HG03565 (cell line): Measurements from ENCODE around the gene RESF1.
"Not testable (repeated sequence)": the region's sequence is repeated elsewhere in the genome, so short reads cannot be mapped to it uniquely, and the experiment has no call there.

Experiments used
- ATAC-seq: cut with Tn5 transposase; IDR thresholded peaks from one replicate; pipeline ENCODE4 v1.9.1; 2021; ENCODE audit warnings: mild to moderate bottlenecking, moderate library complexity; ENCODE audit not compliant: unreplicated experiment

The RESF1 gene, protein sequence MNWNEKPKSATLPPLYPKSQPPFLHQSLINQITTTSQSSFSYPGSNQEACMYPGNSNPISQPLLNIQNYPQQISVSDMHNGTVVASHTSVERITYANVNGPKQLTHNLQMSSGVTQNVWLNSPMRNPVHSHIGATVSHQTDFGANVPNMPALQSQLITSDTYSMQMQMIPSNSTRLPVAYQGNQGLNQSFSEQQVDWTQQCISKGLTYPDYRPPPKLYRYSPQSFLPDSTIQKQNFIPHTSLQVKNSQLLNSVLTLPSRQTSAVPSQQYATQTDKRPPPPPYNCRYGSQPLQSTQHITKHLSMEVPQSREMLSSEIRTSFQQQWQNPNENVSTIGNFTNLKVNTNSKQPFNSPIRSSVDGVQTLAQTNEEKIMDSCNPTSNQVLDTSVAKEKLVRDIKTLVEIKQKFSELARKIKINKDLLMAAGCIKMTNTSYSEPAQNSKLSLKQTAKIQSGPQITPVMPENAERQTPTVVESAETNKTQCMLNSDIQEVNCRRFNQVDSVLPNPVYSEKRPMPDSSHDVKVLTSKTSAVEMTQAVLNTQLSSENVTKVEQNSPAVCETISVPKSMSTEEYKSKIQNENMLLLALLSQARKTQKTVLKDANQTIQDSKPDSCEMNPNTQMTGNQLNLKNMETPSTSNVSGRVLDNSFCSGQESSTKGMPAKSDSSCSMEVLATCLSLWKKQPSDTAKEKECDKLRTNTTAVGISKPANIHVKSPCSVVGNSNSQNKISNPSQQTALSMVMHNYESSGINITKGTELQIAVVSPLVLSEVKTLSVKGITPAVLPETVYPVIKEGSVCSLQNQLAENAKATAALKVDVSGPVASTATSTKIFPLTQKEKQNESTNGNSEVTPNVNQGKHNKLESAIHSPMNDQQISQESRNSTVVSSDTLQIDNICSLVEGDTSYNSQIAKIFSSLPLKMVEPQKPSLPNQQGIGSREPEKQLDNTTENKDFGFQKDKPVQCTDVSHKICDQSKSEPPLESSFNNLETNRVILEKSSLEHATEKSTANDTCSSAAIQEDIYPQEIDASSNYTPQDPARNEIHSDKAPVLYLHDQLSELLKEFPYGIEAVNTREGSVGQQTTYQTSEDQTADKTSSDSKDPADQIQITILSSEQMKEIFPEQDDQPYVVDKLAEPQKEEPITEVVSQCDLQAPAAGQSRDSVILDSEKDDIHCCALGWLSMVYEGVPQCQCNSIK (N-terminal part only)

DNA sequence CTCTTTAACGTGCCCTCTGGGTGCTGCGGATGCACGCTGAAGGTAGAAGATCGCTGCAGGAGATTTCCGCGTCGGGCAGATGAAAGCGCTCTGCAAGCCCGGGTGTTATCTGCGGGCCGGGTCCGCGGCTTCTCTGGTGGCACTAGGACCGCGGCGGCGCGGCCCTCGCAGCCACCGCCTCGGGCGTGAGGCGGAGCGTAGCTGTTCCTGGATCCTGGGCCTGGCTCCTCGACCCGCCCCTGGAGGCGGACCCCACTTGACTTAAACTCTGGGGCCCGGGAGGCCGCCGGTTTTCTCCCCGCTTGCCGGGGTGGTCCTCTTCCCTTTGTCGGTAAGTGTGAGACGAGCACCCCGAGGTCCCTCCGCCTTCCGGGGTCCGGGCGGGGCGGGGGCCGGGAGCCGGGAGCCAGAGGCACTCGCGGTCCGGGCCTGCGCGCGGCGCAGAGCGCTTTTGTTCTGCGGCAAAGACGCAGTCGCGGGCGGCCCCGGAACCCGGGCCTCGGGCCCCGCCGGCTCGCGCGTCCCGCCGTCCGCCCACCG, at the start of gene RESF1:
TSS of gene RESF1 (plus strand) at position 255 of the 540 bp plus-strand sequence. CDS start 21,541 bp downstream, outside the sequence.
- ATAC-seq, result peak; percentile 77

DNA sequence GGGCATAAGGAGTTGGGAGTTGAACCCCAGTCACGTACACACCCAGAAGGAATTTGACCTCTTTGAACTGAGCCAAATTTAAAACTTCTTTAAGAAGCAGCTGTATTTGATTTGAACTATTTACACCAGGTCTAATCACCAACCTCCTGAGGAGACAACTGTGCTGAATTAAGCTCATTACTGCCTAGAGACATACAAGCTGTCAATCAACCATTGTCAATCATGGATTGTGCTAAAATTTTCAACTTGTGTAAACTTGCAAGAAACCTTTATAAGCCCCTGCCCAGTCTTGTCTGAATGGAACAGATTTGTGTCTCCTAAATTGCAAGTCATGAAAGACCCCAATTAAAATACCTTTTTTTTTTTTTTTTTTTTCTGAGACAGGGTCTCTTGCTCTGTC, 44.3 kb upstream of the RESF1 start:
- ATAC-seq, result no peak

DNA sequence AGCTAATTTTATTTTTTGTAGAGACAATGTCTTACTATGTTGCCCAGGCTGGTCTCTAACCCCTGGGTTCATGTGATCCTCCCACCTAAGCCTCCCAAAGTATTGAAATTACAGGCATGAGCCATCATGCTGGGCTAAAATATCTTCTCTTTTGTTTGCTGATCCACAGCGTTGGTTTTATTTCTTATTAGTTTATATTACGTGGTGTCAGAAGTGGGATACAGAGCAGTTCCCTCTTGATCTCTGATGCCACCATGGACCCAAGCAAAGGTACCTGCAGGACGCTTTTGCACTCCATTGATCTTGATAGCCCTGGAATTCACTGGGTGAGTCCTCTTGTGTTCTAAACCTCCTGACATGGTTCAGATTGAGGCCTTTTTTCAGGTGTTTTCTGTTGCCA, 43.8 kb upstream of the RESF1 start:
- no peak for ATAC-seq

DNA sequence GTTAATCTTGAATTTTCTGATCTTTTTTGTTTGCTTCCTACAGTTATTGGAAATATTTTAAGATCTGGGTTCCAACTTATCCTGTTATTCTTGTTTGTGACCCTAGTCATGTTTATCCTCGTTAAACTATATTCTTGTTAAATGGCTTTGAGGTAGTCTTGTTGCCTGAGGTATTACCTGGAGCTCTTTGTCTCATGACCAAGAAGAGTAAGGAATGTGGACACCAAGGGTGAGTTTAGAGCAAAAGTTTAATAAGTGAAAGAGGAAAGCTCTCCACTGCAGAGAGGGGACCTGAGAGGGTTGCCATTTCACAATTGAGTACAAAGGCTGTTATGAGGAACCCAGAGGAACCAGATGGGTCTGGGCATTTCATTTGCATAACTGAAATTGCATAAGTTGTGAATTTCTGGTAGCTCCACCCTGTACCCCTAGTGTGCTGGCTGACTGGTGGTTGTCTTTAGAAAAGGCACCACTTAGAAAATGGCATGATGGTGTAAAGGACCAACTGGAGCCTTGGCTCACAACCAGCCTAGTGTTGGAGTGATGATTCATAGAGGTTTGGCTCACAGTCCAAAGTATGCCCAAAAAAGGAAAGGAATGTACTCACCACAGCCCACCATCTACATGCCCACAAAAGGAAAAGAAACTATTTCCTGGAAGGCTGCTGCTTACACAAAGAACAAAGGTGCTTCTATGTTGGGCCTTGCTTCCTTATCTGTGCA, 36.7 kb upstream of the RESF1 start:
- no peak for ATAC-seq

DNA sequence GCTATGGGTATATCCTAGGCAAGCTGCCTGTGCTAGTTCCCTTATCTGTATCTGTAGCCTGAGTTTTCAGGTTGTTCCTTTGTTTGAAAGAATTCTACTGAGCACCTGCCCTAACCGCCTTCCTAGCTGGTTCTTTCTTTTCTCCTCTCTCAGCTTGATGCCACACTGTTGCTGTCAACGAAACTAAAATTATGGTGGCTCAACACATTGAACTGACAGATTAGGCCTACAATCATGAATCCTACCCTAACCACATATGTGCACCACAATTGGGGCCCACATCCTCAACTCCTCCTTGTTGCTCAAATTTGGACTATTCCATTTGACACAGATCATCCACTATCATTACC, 36.2 kb upstream of the RESF1 start:
- ATAC-seq, result no peak

DNA sequence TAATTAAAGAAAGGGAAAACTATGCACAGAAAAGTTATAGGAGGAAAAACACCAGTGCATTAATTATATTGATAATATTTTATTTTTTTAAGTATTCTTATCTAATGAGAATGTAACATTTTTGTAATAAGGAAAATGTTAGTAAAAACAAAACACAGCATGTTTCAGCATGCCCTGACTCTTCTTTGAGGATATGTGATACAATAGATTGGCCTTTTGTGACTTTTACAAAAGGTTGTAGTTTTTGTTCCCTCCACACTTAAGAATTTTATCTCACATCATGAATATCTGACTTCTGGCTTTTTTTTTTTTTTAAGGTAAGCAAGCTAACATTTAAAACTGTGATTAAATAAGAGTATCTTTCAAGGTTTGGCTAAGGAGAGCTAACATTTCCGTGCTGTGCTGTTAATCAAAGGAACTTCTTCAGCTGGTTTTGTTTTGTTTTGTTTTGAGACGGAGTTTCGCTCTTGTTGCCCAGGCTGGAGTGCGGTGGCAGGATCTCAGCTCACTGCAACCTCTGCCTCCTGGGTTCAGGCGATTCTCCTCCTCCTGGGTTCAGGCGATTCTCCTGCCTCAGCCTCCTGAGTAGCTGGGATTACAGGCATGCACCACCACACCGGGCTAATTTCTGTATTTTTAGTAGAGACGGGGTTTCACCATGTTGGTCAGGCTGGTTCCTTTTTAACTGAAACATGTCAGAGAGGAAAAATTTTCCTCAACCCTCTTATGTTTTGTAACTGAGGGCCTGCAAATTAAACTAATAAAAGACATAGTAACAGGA, 30.8 kb upstream of the RESF1 start:
- ATAC-seq, result no peak

DNA sequence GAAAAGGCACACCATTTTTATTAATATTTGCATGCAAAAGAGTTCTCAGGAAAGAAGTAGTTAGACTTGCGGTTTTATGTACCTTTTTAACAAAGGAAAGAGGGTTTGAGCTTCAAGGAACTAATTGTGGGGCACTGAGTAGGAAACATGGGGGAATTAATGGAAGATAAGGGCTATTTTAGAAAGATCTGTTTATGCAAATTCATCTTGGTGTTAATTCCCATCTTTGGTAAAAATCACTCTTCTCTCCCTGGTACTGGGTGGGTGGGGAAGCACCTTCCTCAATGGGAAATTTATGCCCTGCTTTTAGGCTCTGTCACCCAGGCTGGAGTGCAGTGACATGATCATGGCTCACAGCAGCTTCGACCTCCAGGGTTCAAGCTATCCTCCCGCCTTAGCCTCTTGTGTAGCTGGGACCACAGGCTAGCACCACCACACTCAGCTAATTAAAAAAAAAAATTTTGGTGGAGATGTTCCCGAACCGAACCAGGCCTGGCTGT, 30.1 kb upstream of the RESF1 start:
- ATAC-seq, result no peak

DNA sequence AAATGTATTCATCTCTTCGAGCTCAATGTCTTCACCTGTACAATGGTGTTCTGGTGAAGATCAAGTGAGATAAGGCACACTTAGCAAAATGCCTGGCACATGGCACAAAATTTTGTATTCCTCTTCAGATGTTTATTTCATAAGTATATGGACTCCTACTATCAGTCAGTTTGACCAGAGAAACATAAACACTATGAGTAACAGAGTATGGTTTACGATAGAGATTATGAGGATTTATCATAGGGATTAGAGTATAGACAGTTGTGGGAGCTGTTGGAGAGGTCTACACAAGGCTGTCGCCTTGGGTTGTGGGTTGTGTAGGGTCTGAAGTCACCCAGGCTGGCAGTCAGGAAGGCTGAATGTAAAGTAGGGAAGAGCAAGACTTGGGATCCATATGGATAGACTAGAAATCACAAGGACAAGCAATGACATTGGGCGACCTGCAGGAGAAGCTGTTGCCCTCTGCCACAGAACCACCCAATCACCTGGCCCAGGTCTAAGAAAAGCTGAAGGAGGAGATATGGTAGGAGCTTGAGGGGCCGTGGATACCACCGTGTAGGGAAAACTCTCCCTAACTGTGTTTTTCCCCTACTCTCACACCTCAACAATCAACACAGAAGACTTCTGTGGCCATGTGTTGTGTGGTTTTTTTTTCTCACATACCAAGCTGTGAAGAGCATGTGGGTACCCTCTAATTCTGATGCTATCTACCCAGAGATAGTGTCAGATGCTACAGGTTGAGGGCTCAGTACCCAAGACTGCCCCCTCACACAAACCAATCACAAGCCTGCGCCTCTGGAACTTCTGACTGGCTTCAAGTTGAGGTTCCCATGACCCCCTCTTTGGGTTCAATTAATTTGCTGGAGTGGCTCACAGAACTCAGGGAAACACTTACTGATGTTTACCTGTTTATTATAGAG, 27.2 kb upstream of the RESF1 start:
- no peak for ATAC-seq

DNA sequence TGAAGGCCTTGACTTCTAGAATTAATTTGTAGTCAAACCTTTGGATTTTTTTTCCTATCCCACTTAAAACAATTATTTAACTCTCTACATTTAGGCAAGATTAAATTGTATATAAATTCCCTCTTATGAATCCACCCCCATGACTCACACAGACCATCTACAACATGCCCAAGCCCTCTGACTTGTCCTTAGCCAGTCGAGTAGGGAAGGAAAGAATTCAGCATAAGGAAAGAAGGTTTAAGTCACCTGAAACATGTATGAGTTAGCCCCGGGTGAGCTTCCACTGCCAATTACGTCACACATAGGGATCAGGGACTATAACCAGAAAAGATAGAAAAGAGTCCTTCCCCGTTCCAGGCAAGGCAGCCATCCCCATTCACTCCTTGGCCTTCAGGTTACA, 14.9 kb upstream of the RESF1 start:
- ATAC-seq, result no peak

DNA sequence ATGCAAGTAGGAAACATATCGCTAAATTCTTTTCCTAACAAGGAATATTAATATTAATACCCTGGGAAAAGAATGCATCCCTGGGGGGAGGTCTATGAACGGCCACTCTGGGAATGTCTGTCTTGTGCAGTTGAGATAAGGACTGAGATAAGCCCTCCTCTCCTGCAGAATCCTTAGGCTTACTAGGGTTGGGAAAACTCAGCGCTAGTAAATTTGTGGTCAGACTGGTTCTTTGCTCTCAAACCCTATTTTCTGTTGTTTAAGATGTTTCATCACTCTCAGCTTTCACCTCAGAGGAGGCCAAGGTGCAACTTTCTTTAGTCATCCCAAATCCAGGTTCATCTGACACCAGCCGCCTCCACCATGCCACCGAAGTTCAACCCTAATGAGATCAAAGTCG, 11.2 kb upstream of the RESF1 start:
- ATAC-seq, result no peak

DNA sequence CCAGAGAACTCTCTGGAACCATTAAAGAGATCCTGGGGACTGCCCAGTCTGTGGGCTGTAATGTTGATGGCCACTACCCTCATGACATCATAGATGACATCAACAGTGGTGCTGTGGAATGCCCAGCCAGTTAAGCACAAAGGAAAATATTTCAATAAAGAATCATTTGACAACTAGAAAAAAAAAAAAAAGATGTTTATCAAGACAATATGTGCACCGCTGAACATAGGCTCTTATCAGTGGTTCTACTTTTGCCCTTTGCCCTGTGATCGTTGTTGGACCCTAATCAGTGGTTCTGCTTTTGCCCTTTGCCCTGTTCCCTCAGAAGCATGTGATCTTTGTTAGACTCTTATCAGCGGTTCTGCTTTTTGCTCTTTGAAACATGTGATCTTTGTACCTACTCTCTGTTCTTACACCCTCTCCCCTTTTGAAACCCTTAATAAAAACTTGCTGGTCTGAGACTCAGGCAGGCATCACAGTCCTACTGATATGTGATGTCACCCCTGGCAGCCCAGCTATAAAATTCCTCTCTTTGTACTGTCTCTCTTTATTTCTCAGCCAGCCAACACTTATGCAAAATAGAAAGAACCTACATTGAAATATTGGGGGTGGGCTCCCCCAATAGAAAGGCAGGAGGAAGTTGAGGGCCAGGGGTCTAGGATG, 10.4 kb upstream of the RESF1 start:
- ATAC-seq, result not testable (repeated sequence)

DNA sequence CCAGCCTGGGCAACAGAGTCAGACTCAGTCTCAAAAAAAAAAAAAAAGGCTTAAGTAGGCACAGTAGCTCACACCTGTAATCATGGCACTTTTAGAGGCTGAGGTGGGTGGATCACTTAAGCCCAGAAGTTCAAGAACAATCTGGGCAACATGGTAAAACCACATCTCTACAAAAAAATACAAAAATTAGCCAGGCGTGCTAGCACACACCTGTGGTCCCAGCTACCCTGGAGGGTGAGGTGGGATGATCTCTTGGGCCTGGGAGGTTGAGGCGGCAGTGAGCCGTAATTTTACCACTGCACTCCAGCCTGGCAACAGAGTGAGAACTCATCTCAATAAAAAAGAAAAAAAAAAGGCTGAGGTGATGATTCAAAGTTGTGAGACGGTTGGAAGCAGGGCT, 9.1 kb upstream of the RESF1 start:
- no peak for ATAC-seq

DNA sequence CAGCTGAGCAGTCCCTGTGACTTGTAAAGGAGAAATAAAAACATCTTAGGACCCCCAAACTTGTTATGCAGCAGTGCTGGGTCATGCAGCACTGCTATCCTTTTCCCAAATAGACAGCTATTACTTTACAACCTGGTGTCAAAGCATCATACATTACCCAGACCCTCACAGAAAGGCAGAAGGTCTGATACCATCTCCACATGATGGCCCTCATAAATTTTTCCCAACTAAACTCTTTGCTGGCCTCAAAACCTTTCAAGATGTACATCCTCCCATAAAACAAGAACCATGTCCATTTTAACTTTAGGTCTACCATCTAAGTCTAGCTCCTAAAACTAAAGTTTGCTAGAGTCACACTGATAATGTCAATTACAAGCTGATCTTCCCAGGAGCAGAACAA, 8.7 kb upstream of the RESF1 start:
- no peak for ATAC-seq

DNA sequence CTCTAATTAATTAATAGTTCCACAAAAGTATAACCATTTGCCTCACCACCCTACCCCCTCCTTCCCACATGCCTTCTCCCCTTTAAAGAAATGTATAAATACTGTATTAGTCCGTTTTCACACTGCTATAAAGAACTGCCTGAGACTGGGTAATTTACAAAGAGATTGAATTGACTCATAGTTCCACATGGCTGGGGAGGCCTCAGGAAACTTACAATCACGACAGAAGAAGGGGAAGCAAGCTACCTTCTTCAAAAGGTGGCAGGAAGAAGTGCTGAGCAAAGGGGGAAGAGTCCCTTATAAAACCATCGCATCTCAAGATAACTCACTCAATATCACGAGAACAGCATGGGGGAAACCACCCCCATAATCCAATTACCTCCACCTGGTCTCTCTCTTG, 8.2 kb upstream of the RESF1 start:
- ATAC-seq, result no peak

DNA sequence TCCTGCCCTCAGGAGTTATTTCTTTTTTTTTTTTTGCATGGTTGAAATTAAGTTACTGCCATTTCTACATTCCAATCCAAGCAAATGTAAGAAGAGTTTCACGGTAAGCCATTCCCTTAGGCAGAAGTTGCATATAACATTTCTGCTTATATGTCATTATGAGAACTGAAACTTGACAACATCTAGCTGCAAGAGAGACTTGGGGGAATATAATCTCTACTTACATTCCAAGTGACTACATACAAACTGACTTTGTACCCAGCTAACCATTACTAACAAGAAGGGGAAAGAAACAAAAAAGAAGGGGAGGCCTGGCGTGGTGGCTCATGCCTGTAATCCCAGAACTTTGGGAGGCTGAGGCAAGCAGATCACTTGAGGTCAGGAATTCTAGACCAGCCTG, 7.3 kb upstream of the RESF1 start:
- ATAC-seq, result no peak

DNA sequence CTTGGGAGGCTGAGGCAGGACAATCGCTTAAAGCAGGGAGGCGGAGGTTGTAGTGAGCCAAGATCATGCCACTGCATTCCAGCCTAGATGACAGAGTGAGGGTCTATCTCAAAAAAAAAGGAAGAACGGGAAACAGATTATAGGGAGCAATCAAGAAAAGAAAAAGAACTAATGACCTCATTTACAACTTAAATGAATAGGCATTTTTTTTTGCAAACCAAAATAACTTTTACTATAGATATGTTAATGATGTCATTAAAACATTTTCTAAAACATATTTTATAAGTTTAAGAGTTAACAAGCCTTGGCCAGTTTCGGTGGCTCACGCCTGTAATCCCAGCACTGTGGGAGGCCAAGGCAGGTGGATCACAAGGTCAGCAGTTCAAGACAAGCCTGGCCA, 6.8 kb upstream of the RESF1 start:
- no peak for ATAC-seq

DNA sequence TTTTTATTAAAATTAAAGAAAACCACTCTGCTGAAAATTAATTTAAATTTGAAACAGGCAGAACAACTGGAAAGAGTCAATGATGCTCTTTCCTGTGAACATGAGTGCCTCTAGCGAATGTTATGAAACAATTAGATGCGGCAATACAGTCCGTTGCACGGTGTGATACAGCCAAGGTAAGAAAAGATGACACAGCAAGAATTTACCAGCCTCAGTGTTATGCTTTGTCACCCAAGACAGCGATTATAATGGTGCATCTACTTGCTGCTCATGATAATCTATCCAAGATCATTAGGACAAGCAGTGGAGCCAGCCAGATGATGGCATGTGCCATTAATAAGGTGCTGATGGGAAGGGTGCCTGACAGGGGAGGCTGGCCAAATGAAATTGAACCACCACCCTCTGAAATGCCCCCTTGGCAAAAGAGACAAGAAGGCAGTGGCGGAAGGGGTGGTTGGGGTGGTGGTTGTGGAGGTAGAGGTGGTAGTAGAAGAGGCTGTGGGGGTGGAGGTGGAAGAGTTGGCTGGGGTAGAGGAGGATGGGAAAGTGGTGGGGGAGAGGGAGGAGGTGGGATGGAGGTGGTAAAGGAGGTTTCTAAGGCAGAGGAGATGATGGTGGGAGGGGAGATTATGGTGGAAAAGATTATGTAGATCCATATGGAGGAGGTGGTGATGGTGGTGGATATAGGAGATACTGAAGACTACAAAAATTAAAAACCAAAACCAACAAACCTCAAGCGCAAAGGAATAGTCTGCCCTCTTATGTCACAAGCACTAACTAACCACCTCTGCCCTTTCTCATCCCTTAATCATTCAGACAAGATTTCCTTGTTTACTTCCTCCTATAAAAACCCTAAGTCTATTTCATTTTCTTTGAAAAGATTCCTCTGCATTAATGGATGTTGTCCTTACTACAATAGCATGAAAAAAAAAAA, 4.0 kb upstream of the RESF1 start:
- ATAC-seq, result no peak
